ENCODE results near the gene TTLL9.

The TTLL9 gene

DNA sequence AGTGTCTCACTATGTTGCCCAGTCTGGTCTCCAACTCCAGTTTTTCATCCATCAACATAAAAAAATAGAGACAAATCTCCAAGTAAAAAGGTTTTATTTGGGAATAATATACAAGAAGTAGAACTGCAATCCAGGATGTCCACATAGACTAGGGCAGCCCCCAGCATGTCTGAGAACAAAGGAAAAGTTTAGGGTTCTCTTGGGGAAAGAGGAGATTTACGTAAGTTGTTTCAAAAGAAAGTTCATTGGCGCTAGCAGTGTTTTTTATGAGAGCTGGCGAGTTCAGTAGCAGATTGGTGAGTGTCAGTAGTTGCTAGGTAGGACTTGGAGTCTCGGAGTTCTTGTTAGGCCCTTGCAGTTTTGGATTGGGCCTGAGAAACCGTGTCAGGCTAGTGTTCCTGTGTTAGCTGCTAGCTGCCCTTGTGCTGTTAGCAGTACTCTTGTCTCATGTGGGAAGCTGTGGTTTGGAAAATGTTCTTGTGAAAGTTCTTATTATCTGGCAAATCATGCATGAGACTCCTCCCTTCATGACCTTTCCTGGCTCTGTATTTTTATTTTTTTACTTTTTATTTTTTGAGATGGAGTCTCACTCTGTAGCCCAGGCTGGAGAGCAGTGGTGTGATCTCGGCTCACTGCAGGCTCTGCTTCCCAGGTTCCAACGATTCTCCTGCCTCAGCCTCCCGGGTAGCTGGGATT, 24.7 kb downstream of the TTLL9 start:
- TF ChIP-seq, protein P1, sequence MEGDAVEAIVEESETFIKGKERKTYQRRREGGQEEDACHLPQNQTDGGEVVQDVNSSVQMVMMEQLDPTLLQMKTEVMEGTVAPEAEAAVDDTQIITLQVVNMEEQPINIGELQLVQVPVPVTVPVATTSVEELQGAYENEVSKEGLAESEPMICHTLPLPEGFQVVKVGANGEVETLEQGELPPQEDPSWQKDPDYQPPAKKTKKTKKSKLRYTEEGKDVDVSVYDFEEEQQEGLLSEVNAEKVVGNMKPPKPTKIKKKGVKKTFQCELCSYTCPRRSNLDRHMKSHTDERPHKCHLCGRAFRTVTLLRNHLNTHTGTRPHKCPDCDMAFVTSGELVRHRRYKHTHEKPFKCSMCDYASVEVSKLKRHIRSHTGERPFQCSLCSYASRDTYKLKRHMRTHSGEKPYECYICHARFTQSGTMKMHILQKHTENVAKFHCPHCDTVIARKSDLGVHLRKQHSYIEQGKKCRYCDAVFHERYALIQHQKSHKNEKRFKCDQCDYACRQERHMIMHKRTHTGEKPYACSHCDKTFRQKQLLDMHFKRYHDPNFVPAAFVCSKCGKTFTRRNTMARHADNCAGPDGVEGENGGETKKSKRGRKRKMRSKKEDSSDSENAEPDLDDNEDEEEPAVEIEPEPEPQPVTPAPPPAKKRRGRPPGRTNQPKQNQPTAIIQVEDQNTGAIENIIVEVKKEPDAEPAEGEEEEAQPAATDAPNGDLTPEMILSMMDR (IDR thresholded peaks at IDR 0.05; ENCODE audit: low read depth, low read length), result no peak
- no peak overlapping the region for H3K4me3 ChIP-seq (ENCODE audit: low read depth, low read length)

DNA sequence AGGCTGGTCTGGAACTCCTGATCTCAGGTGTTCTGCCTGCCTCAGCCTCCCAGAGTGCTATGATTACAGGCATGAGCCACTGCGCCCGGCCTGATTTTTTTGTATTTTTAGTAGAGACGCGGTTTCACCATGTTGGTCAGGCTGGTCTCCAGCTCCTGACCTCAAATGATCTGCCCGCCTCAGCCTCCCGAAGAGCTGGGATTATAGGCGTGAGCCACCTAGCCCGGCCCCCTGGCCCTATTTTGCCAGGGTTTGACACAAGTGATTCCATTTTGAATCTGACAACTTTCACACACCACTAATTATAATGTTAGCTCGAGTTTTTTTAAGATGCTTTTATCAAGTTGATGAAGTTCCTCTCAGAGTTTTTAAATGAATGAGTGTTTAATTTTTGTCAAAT, 25.6 kb downstream of the TTLL9 start:
- TF ChIP-seq, protein P1 (IDR thresholded peaks at IDR 0.05; ENCODE audit: low read depth, low read length), result no peak

DNA sequence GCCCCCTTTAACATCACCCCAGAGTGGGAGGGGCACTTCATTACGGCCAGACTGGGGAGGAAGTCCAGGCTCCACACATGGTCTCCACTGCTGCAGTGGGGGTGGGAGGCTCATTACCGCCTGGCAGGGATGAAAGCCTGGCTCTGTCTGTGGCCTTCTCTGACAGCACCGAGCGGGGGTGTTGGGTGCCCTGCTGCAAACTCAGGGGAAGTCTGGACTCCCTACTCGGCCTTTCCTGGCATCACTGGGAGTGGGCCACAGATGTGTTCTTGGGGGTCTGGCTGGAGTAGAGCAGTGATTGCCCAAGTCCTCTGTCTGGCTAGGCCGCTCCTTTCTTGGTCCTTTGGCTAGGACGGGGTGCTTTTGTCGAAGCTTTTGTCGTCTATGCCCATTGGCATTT, 27.1 kb downstream of the TTLL9 start:
- no peak overlapping the region for H3K4me3 ChIP-seq (ENCODE audit: low read depth, low read length)

More for the DNA sequence above, 25.6 kb downstream of the TTLL9 start:
- no peak overlapping the region for H3K4me3 ChIP-seq (ENCODE audit: low read depth, low read length)

DNA sequence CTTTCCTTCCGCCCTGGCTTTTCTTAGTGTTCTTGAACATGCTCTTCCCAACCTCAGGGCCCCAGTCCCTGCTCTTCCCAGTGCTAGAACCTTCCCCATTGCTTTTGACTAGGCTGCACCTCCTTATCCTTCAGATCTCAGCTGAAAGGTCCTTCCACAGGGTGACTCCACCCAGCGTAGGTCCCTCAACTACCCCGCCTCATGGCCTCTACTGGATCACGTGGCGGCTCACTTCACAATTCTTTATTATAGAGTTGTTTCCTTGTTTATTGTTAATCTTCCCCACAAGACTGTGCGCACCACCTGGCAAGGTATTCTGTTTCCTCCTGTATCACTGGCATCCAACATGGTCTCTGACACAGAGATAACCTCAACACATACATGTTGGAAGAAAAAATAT, 31.2 kb downstream of the TTLL9 start:
- TF ChIP-seq, protein P1 (IDR thresholded peaks at IDR 0.05; ENCODE audit: low read depth, low read length), result no peak
- H3K4me3 ChIP-seq (ENCODE audit: low read depth, low read length), result no peak overlapping the region

More for the DNA sequence above, 27.1 kb downstream of the TTLL9 start:
- TF ChIP-seq, protein P1 (IDR thresholded peaks at IDR 0.05; ENCODE audit: low read depth, low read length), result no peak

DNA sequence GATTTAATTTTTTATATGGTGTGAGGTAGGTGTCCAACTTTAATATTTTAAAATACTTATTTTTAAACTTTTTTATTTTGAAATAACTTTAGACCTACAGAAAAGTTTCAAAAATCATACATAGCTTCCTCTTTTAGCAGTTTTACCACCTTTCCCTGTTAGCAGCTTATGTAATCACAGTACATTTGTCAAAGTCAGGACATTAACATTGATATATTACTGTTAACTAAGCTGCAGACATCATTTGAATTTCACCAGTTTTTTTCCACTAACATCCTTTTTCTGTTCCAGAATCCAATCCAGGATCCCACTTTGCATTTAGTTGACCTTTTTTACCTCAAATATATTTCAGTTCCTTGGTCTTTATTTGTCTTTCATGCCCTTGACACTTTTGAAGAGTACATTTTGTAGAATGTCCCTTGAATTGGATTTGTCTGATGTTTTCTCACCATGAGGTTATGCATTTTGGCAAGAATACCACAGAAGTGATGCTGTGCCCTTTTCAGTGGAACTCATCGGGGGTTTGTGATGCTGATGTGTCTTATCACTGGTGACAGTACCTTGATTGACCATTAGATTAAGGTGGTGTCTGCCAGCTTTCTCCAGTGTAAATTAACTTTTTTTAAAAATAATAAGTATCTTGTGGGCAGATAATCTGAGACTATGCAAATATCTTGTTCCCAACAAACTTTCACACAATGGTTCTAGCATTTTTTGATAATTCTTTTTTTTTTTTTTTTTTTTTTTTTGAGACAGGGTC, 33.4 kb downstream of the TTLL9 start:
- TF ChIP-seq, protein P1 (IDR thresholded peaks at IDR 0.05; ENCODE audit: low read depth, low read length), result no peak

GRCh38 chr20:31906001-31906400, 35.6 kb downstream of the TTLL9 start:
- no peak overlapping the region for H3K4me3 ChIP-seq (ENCODE audit: low read depth, low read length)
- TF ChIP-seq, protein P1 (IDR thresholded peaks at IDR 0.05; ENCODE audit: low read depth, low read length), result no peak

More for the DNA sequence above, 33.4 kb downstream of the TTLL9 start:
- H3K4me3 ChIP-seq (ENCODE audit: low read depth, low read length), result no peak overlapping the region

DNA sequence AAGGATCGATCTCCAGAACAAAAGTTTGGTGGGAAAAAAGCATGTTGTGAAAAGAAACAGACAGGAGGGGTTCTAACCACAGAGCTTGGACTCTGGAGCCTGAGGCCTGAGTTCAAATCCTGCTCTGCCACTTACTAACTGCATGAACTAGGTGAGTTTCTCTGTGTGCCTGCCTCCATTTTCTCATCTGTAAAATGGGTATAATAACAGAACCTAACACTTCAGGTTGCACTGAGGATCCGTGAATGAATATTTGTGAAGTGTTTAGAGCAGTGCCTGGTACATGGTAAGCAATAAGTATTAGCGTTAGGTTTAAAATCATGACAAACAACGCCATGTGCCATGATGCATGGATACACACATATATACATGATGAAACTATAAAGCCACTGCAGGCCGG, 36.6 kb downstream of the TTLL9 start:
- no peak overlapping the region for H3K4me3 ChIP-seq (ENCODE audit: low read depth, low read length)

More for the DNA sequence above, 36.6 kb downstream of the TTLL9 start:
- TF ChIP-seq, protein P1 (IDR thresholded peaks at IDR 0.05; ENCODE audit: low read depth, low read length), result no peak

Data from WI38 (cell line).